B cell (primary cell): ENCODE measurements around the gene SULT2B1. TPM values are rescaled to one million over a fixed set of nuclear protein-coding genes. Genes with fewer than 3 reads are reported as not detected.
"Not testable (repeated sequence)": the region's sequence is repeated elsewhere in the genome, so short reads cannot be mapped to it uniquely, and the experiment has no call there.

ENCODE experiments used
- ATAC-seq: fragments of 200-7000 bp; cut with Tn5 transposase; one replicate; pipeline ENCODE4 v1.10.0; 2021; ENCODE audit warnings: low read depth, mild to moderate bottlenecking, moderate number of reproducible peaks, moderate library complexity
- CTCF ChIA-PET: fragments of 350-600 bp; sonication (Branson Sonifier 250); formaldehyde crosslinking; loops from one replicate; lab custom pipeline; 2021; ENCODE audit warnings: antibody characterized with exemption, inconsistent platforms; lab: Charles Lee
- POLR2A ChIA-PET: fragments of 350-600 bp; sonication (Branson Sonifier 250); formaldehyde crosslinking; loops from one replicate; lab custom pipeline; 2021; ENCODE audit warnings: antibody characterized with exemption; lab: Charles Lee
- DNase-seq: peaks from one replicate; pipeline ENCODE4 v3.0.0; 2013
- H2AFZ ChIP-seq: 2 replicates; pipeline ENCODE4 v1.6.1; 2012; ENCODE audit warnings: mild to moderate bottlenecking, low read depth, low read length; ENCODE audit not compliant: insufficient read depth, poor library complexity, severe bottlenecking
- H3K27ac ChIP-seq, 2 donors: 1 replicate in 1 of 2; 2 replicates in 1 of 2; pipeline ENCODE4 v1.5.1; 2012 to 2013; ENCODE audit warnings: low read length in 2 of 2, mild to moderate bottlenecking in 2 of 2, moderate library complexity in 1 of 2
- H3K27me3 ChIP-seq, 4 experiments: fragments of 200-600 bp in 1 of 4; sonication (generic) in 1 of 4; replicated peaks in 1 of 4; 1 replicate in 2 of 4; 2 replicates in 2 of 4; pipeline versions ENCODE4 v1.6.1 to v1.7.0; 2013 to 2016; ENCODE audit warnings: low read length in 3 of 4, mild to moderate bottlenecking in 2 of 4, mixed read lengths in 1 of 4, moderate library complexity in 1 of 4; ENCODE audit not compliant: insufficient read depth in 4 of 4, control insufficient read depth in 3 of 4; ENCODE audit errors: control extremely low read depth in 1 of 4
- H3K36me3 ChIP-seq, 2 experiments: replicated peaks in 1 of 2; 1 replicate in 1 of 2; 2 replicates in 1 of 2; pipeline versions ENCODE4 v1.6.1 to v1.7.1; 2013; ENCODE audit warnings: low read length in 1 of 2; ENCODE audit not compliant: insufficient read depth in 2 of 2, control insufficient read depth in 1 of 2; ENCODE audit errors: control extremely low read depth in 1 of 2, extremely low read depth in 1 of 2
- H3K4me1 ChIP-seq, 2 donors: fragments of 200-600 bp in 1 of 2; sonication (generic) in 1 of 2; 1 replicate in 1 of 2; 2 replicates in 1 of 2; pipeline versions ENCODE4 v1.5.1 to v1.6.1; 2013 to 2017; ENCODE audit warnings: low read length in 2 of 2; ENCODE audit not compliant: control insufficient read depth in 2 of 2, insufficient read depth in 2 of 2
- H3K4me2 ChIP-seq: replicated peaks from 2 replicates; pipeline ENCODE3; 2012; ENCODE audit warnings: mild to moderate bottlenecking, low read depth, low read length; ENCODE audit not compliant: poor library complexity, severe bottlenecking
- H3K4me3 ChIP-seq, 5 experiments: fragments of 200-600 bp in 1 of 5; sonication (generic) in 1 of 5; 1 replicate in 3 of 5; 2 replicates in 2 of 5; pipeline versions ENCODE4 v1.5.1 to v1.7.0; 2011 to 2016; ENCODE audit warnings: low read length in 4 of 5, mild to moderate bottlenecking in 4 of 5, low read depth in 2 of 5, control low read depth in 1 of 5, moderate library complexity in 1 of 5; ENCODE audit not compliant: insufficient read depth in 1 of 5; ENCODE audit errors: control extremely low read depth in 1 of 5, extremely low read depth in 1 of 5
- H3K79me2 ChIP-seq: fragments of 200-600 bp; sonication (generic); one replicate; pipeline ENCODE4 v1.6.0; 2016; ENCODE audit warnings: low read length; ENCODE audit not compliant: control insufficient read depth, insufficient read depth
- H3K9ac ChIP-seq: fragments of 200-600 bp; sonication (generic); 2 replicates; pipeline ENCODE4 v1.6.1; 2017; ENCODE audit warnings: mild to moderate bottlenecking, low read length, moderate library complexity
- H3K9me3 ChIP-seq, 3 donors: one replicate each; pipeline versions ENCODE4 v1.6.1 to v1.7.1; 2013; ENCODE audit warnings: low read length in 2 of 3; ENCODE audit not compliant: control insufficient read depth in 2 of 3, insufficient read depth in 1 of 3; ENCODE audit errors: control extremely low read depth in 1 of 3
- H4K20me1 ChIP-seq: 2 replicates; pipeline ENCODE4 v1.6.0; 2012; ENCODE audit warnings: mild to moderate bottlenecking, low read length; ENCODE audit not compliant: insufficient read depth, control insufficient read depth, poor library complexity, severe bottlenecking
- H3K27ac Mint-ChIP-seq: one replicate; pipeline ENCODE4 v1.8.0; 2021; ENCODE audit warnings: mixed read lengths
- H3K27me3 Mint-ChIP-seq: one replicate; pipeline ENCODE4 v1.8.0; 2021; ENCODE audit warnings: mixed read lengths
- H3K4me1 Mint-ChIP-seq: one replicate; pipeline ENCODE4 v1.8.0; 2021; ENCODE audit warnings: mixed read lengths
- H3K4me3 Mint-ChIP-seq: one replicate; pipeline ENCODE4 v1.8.0; 2021; ENCODE audit warnings: mixed read lengths
- H3K9me3 Mint-ChIP-seq: one replicate; pipeline ENCODE4 v1.8.0; 2022; ENCODE audit warnings: mixed read lengths; ENCODE audit not compliant: insufficient read depth
- EZH2 ChIP-seq: IDR thresholded peaks from 2 replicates; pipeline ENCODE4 v1.6.1; 2012; ENCODE audit warnings: borderline replicate concordance, low read depth, mild to moderate bottlenecking, moderate library complexity, low read length; ENCODE audit not compliant: insufficient read depth, poor library complexity, severe bottlenecking
- WGBS: methylation state at CpG from one replicate; pipeline ENCODE4 v1.1.5; 2013; ENCODE audit warnings: missing lambda C conversion rate; ENCODE audit not compliant: insufficient coverage; 5-methylcytosine and 5-hydroxymethylcytosine counted together
- intact Hi-C: fragments of 100-400 bp; cut with micrococcal nuclease; formaldehyde crosslinking; loops from one replicate; pipeline ENCODE4 v1.10.0; 2022
- polyA plus RNA-seq: library from polyadenylated mRNA; depleted of rRNA; stranded (reverse); fragments of >200 nt; gene quantifications from 2 replicates; pipeline ENCODE4 v1.2.3, GENCODE V29; 2012
- total RNA-seq, 2 donors: library from RNA; stranded (reverse); fragments of 120-200 nt in 1 of 2; gene quantifications; 1 replicate in 1 of 2; 2 replicates in 1 of 2; pipeline versions ENCODE4 v1.2.3 to v1.2.4, GENCODE V29; 2013 to 2022
- TF ChIP-seq, protein P1 (sequence below): fragments of 200-600 bp; IDR thresholded peaks from one replicate; pipeline ENCODE4 v1.8.0; 2022; ENCODE audit warnings: antibody characterized with exemption, mild to moderate bottlenecking

Gene SULT2B1
- total and polyA plus RNA-seq, 2 donors (not counting 1 experiment from before 2014, with no cell fraction given): not detected

- Mint-ChIP-seq H3K27ac (no peak overlapping the region), H3K9me3 (no peaks in the 10 kb centered on the region), H3K4me1 (peaks cover 32% of the 10 kb centered on the region), H3K27me3 (no peaks in the 10 kb centered on the region), H3K4me3 (no peak overlapping the region)
- peaks cover 0 to 10% (median 0%) of the 10 kb centered on the region in 3 donors for H3K9me3 ChIP-seq
- peak overlapping the region in 1 of 2 donors; percentile 23 for H3K27ac ChIP-seq
- ChIA-PET POLR2A (interaction anchor here (0.5 to 0.6 kb wide), 3 partner anchors 162 to 478 kb away, joined by 3 to 4 read pairs (median 4); no protein-coding TSS in a partner anchor), CTCF (interaction anchor here (0.8 to 1.1 kb wide), 3 partner anchors 10 to 211 kb away, joined by 3 read pairs; partner anchors contain the start of genes RPL18 and SPHK2)
- 56% methylated on average over 34 of the region's 47 CpGs for WGBS
- H3K27me3 ChIP-seq: no peaks in the 10 kb centered on the region
- peaks cover 0 to 54% of the 10 kb centered on the region in 2 experiments for H3K36me3 ChIP-seq
- peaks cover 22 to 26% of the 10 kb centered on the region in 2 donors for H3K4me1 ChIP-seq
- TF ChIP-seq EZH2: no peak
- peaks cover 12% of the 10 kb centered on the region for H3K79me2 ChIP-seq
- ATAC-seq: no peak
- H3K4me2 ChIP-seq: no peak overlapping the region
- peaks cover 62% of the 10 kb centered on the region for H4K20me1 ChIP-seq
- no peak for DNase-seq
- no peak overlapping the region for H3K4me3 ChIP-seq
- intact Hi-C loops: loop anchor here (10.0 kb wide), 2 partner anchors 484 to 844 kb away; partner anchors contain the start of genes C19orf73, FLT3LG, LIN7B and PPFIA3
- no peak overlapping the region for H2AFZ ChIP-seq
- no peak overlapping the region for H3K9ac ChIP-seq
These were observed 78.5 kb downstream of the SULT2B1 start for GRCh38 chr19:48630296-48631063.

DNA sequence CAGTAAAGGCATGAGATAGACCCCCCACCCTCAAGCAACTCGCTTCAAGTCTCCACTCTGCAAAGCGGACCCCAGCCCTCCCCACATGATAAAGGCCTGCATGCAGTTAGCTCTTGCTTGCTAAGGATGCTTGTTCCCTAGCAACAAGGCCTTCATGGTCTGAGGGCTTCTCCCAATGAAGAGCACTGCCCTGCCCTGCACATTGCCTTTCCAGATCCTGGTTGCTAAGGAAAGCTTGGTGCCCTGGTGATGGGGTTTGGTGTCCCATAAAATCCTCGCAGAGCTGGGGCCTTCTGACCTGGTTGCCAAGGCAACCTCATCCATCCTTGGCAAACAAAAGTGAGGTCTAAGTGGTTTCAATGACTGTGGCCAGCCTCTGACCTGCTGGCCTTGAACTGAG, 79.3 kb downstream of the SULT2B1 start:
- Histone ChIP-seq H3K4me1 (peaks cover 22 to 26% of the 10 kb centered on the region in 2 donors), H3K9ac (no peak overlapping the region), H2AFZ (no peak overlapping the region), H3K4me2 (no peak overlapping the region), H3K79me2 (peaks cover 19% of the 10 kb centered on the region), H3K4me3 (no peak overlapping the region), H3K27ac (peak overlapping the region in 1 of 2 donors; percentile 23), H3K36me3 (peaks cover 0 to 54% of the 10 kb centered on the region in 2 experiments), H3K9me3 (peaks cover 0 to 10% (median 0%) of the 10 kb centered on the region in 3 donors), H4K20me1 (peaks cover 67% of the 10 kb centered on the region), H3K27me3 (no peaks in the 10 kb centered on the region)
- CTCF ChIA-PET: interaction anchor here (1.1 to 2.0 kb wide), 3 partner anchors 11 to 211 kb away, joined by 3 to 9 read pairs (median 3); partner anchors contain the start of gene CA11
- H3K27me3 Mint-ChIP-seq: no peaks in the 10 kb centered on the region
- TF ChIP-seq, protein P1, sequence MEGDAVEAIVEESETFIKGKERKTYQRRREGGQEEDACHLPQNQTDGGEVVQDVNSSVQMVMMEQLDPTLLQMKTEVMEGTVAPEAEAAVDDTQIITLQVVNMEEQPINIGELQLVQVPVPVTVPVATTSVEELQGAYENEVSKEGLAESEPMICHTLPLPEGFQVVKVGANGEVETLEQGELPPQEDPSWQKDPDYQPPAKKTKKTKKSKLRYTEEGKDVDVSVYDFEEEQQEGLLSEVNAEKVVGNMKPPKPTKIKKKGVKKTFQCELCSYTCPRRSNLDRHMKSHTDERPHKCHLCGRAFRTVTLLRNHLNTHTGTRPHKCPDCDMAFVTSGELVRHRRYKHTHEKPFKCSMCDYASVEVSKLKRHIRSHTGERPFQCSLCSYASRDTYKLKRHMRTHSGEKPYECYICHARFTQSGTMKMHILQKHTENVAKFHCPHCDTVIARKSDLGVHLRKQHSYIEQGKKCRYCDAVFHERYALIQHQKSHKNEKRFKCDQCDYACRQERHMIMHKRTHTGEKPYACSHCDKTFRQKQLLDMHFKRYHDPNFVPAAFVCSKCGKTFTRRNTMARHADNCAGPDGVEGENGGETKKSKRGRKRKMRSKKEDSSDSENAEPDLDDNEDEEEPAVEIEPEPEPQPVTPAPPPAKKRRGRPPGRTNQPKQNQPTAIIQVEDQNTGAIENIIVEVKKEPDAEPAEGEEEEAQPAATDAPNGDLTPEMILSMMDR: no peak
- no peaks in the 10 kb centered on the region for H3K9me3 Mint-ChIP-seq
- H3K27ac Mint-ChIP-seq: no peak overlapping the region
- WGBS: 100% methylated on average over 2 of the region's 3 CpGs
- intact Hi-C loops: loop anchor here (10.0 kb wide), 2 partner anchors 484 to 844 kb away; partner anchors contain the start of genes C19orf73, FLT3LG, LIN7B and PPFIA3
- H3K4me1 Mint-ChIP-seq: peaks cover 34% of the 10 kb centered on the region
- DNase-seq: no peak
- ATAC-seq: no peak
- no peak overlapping the region for H3K4me3 Mint-ChIP-seq
- POLR2A ChIA-PET: interaction anchor here (0.6 to 0.7 kb wide), 3 partner anchors 14 to 865 kb away, joined by 3 to 4 read pairs (median 3); partner anchors contain the start of gene RPS11

GRCh38 chr19:48632286-48632685, 80.3 kb downstream of the SULT2B1 start:
- not testable (repeated sequence) for ATAC-seq, H3K4me3 Mint-ChIP-seq, H3K4me2 ChIP-seq, H3K9ac ChIP-seq, H3K27ac ChIP-seq, DNase-seq, H3K9me3 Mint-ChIP-seq, H3K27me3 Mint-ChIP-seq, H2AFZ ChIP-seq, H3K4me3 ChIP-seq, H3K9me3 ChIP-seq, H3K27me3 ChIP-seq
- Histone ChIP-seq H4K20me1 (peaks cover 76% of the 10 kb centered on the region), H3K4me1 (peaks cover 22 to 26% of the 10 kb centered on the region in 2 donors), H3K36me3 (peaks cover 0 to 54% of the 10 kb centered on the region in 2 experiments), H3K79me2 (peaks cover 22% of the 10 kb centered on the region)
- intact Hi-C loops: loop anchor here (10.0 kb wide), 2 partner anchors 483 to 843 kb away; partner anchors contain the start of genes C19orf73, FLT3LG, LIN7B and PPFIA3
- POLR2A ChIA-PET: interaction anchor here (2.2 to 2.9 kb wide), 2 partner anchors 8 to 13 kb away, joined by 11 to 17 read pairs; partner anchors contain the start of genes RPL18 and SPHK2
- Mint-ChIP-seq H3K27ac (peak overlapping the region; percentile 53), H3K4me1 (peaks cover 32% of the 10 kb centered on the region)
- WGBS: 98% methylated on average over 11 of the region's 11 CpGs
- CTCF ChIA-PET: interaction anchor here (2.0 kb wide), 1 partner anchor 13 kb away, joined by 9 read pairs; the partner anchor contains the start of gene CA11
